ENCODE results near the gene REG3A.

REG3A gene

DNA sequence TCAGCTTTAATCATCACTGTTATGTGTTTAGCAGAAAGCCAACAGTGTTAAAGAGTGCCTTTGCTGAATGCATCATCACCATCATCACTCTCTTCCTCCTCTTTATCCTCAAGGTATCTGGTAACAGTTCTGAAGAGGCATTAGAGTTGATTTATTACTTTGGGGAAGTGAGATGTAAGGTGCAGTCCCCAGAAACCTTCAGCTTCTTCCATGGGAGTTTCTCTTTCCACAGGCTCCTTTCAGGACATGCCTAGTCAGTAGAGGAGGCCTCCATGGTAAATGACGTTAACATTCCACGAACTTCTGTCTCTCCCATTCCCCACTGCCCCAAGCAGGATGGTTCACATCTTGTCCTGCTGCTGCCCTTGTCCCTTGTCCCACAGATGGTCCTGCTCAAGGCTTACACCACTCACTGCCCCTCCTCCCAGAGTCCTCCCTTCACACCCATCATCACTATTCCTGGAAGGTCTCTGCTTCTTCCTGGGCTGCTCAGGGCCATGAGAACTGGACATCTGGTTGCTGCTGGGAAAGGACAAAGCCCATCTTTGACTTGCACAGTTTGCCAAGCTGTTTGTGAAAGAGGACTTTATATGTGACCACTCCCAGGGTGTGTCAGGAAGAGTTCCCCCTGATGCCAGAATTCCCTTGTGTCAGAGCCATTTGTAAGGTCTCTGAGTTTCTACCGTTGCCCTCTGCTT lies 44.6 kb downstream of the REG3A start:
- DNase-seq (ENCODE audit: low read depth): no peak
- in situ Hi-C loops (cut with HindIII; ENCODE audit: low sequenced_read_pairs): no loop called here
- no peak overlapping the region for H3K4me3 ChIP-seq (ENCODE audit: low read depth, low read length)
- TF ChIP-seq, protein P1, sequence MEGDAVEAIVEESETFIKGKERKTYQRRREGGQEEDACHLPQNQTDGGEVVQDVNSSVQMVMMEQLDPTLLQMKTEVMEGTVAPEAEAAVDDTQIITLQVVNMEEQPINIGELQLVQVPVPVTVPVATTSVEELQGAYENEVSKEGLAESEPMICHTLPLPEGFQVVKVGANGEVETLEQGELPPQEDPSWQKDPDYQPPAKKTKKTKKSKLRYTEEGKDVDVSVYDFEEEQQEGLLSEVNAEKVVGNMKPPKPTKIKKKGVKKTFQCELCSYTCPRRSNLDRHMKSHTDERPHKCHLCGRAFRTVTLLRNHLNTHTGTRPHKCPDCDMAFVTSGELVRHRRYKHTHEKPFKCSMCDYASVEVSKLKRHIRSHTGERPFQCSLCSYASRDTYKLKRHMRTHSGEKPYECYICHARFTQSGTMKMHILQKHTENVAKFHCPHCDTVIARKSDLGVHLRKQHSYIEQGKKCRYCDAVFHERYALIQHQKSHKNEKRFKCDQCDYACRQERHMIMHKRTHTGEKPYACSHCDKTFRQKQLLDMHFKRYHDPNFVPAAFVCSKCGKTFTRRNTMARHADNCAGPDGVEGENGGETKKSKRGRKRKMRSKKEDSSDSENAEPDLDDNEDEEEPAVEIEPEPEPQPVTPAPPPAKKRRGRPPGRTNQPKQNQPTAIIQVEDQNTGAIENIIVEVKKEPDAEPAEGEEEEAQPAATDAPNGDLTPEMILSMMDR (IDR thresholded peaks at IDR 0.05; ENCODE audit: low read depth, low read length, missing control alignments): no peak

DNA sequence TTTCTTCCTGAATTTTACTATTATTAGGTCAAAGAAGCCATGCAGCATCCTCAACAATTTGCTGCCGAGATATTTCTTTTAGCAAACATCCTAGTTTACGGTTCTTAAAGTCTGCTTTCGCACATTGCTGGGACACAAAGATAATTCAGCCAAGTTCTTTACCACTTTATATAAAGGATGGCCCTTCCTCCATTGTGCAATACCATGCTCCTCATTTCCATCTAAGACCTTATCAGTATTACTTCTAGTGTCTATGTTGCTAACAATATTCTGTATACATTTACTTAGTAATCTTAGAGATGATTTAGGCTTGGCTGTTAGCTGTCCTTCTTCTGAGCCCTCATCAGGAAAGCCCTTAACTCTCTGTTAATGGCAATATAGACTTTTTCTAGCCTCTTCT lies 47.3 kb downstream of the REG3A start:
- no peak overlapping the region for H3K4me3 ChIP-seq (ENCODE audit: low read depth, low read length)
- no peak for DNase-seq (ENCODE audit: low read depth)
- in situ Hi-C loops (cut with HindIII; ENCODE audit: low sequenced_read_pairs): no loop called here
- TF ChIP-seq, protein P1 (IDR thresholded peaks at IDR 0.05; ENCODE audit: low read depth, low read length, missing control alignments): no peak

Measured in astrocyte of the cerebellum (primary cell).